T-cell (primary cell): Measurements from ENCODE around the gene SDCBP2. TPM values are rescaled to one million over a fixed set of nuclear protein-coding genes. Genes with fewer than 3 reads are reported as not detected.
A peak's percentile ranks its signal among the peaks of the same experiment; 100 is the strongest.

Experiments used
- ATAC-seq, 4 experiments: fragments of 200-7000 bp in 3 of 4; fragments of 150-1000 bp in 1 of 4; cut with Tn5 transposase; replicated peaks in 1 of 4; 1 replicate in 3 of 4; 2 replicates in 1 of 4; pipeline ENCODE4 v1.10.0; 2021; ENCODE audit warnings: moderate library complexity in 3 of 4, mild to moderate bottlenecking in 2 of 4, moderate number of reproducible peaks in 1 of 4
- CTCF ChIA-PET, 2 donors: fragments of 300-600 bp; sonication (Branson Sonifier 250); formaldehyde crosslinking; loops; one replicate each; lab custom pipeline; 2022; ENCODE audit warnings: antibody characterized with exemption in 2 of 2; lab: Charles Lee
- POLR2A ChIA-PET, 2 donors: fragments of 300-600 bp; sonication (Branson Sonifier 250); formaldehyde crosslinking; loops; one replicate each; lab custom pipeline; 2022; ENCODE audit warnings: antibody characterized with exemption in 2 of 2; lab: Charles Lee
- DNase-seq, 35 experiments: peaks; one replicate each; pipeline versions ENCODE4 v3.0.0 to v3.0.0-alpha.2; 2013 to 2023
- H3K27ac ChIP-seq: one replicate; pipeline ENCODE4 v1.5.1; 2013; ENCODE audit warnings: low read length
- H3K27me3 ChIP-seq, 2 experiments: replicated peaks in 1 of 2; 1 replicate in 1 of 2; 2 replicates in 1 of 2; pipeline versions ENCODE4 v1.6.1 to v1.7.0; 2013; ENCODE audit warnings: low read length in 1 of 2, mixed read lengths in 1 of 2; ENCODE audit not compliant: control insufficient read depth in 2 of 2, insufficient read depth in 2 of 2; ENCODE audit errors: extremely low read depth in 1 of 2
- H3K36me3 ChIP-seq, 2 donors: 1 replicate in 1 of 2; 2 replicates in 1 of 2; pipeline versions ENCODE4 v1.6.1 to v1.7.0; 2013; ENCODE audit warnings: low read length in 1 of 2; ENCODE audit not compliant: control insufficient read depth in 2 of 2, insufficient read depth in 1 of 2; ENCODE audit errors: extremely low read depth in 1 of 2
- H3K4me1 ChIP-seq, 2 experiments: 1 replicate in 1 of 2; 2 replicates in 1 of 2; pipeline versions ENCODE4 v1.6.1 to v1.7.0; 2013; ENCODE audit warnings: low read length in 2 of 2, mixed read lengths in 1 of 2; ENCODE audit not compliant: insufficient read depth in 2 of 2, control insufficient read depth in 1 of 2; ENCODE audit errors: extremely low read depth in 1 of 2
- H3K4me3 ChIP-seq, 2 donors: 1 replicate in 1 of 2; 2 replicates in 1 of 2; pipeline versions ENCODE4 v1.5.1 to v1.7.0; 2013; ENCODE audit warnings: mild to moderate bottlenecking in 2 of 2, low read length in 1 of 2, moderate library complexity in 1 of 2; ENCODE audit not compliant: control insufficient read depth in 1 of 2; ENCODE audit errors: extremely low read depth in 1 of 2
- H3K9me3 ChIP-seq: 2 replicates; pipeline ENCODE4 v1.7.0; 2013
- H3K27ac Mint-ChIP-seq, 2 donors: one replicate each; pipeline ENCODE4 v1.8.0; 2020 to 2021; ENCODE audit warnings: mild to moderate bottlenecking in 2 of 2, mixed read lengths in 2 of 2
- H3K27me3 Mint-ChIP-seq, 2 donors: one replicate each; pipeline ENCODE4 v1.8.0; 2021 to 2022; ENCODE audit warnings: mixed read lengths in 2 of 2
- H3K36me3 Mint-ChIP-seq: one replicate; pipeline ENCODE4 v1.8.0; 2021; ENCODE audit warnings: mixed read lengths
- H3K4me1 Mint-ChIP-seq, 3 donors: one replicate each; pipeline ENCODE4 v1.8.0; 2020 to 2022; ENCODE audit warnings: mixed read lengths in 3 of 3, mild to moderate bottlenecking in 1 of 3
- H3K4me3 Mint-ChIP-seq, 3 donors: one replicate each; pipeline ENCODE4 v1.8.0; 2020 to 2022; ENCODE audit warnings: mild to moderate bottlenecking in 3 of 3, mixed read lengths in 3 of 3, moderate library complexity in 3 of 3
- H3K9me3 Mint-ChIP-seq, 3 donors: one replicate each; pipeline ENCODE4 v1.8.0; 2020 to 2022; ENCODE audit warnings: mixed read lengths in 3 of 3
- WGBS: methylation state at CpG from one replicate; pipeline ENCODE4 v1.1.5; 2013; ENCODE audit warnings: missing lambda C conversion rate; ENCODE audit not compliant: insufficient coverage; 5-methylcytosine and 5-hydroxymethylcytosine counted together
- total RNA-seq, 35 experiments: library from RNA in 6 of 35; stranded (reverse) in 6 of 35; fragments of 120-200 nt in 1 of 35; gene quantifications; one replicate each; pipeline versions ENCODE4 v1.2.1 to v1.2.4 and lab custom pipeline; 2013 to 2026

The SDCBP2 gene
- total RNA-seq, 5 donors from 2014 or later (not counting 1 experiment from before 2014, with no cell fraction given), result 1.1 to 2.4 (median 2.2) TPM

- ATAC-seq, result no peak
- H3K9me3 Mint-ChIP-seq, result no peaks in the 10 kb centered on the region
- H3K4me3 Mint-ChIP-seq, result peak overlapping the region; percentile 82 to 86 (median 85)
- peaks cover 3% of the 10 kb centered on the region for H3K36me3 Mint-ChIP-seq
- Histone ChIP-seq H3K4me1 (peaks cover 8 to 44% of the 10 kb centered on the region in 2 experiments), H3K4me3 (no peak overlapping the region), H3K36me3 (peaks cover 0 to 3% of the 10 kb centered on the region in 2 donors), H3K27me3 (no peaks in the 10 kb centered on the region), H3K27ac (no peak overlapping the region), H3K9me3 (no peaks in the 10 kb centered on the region)
- peak overlapping the region; percentile 42 to 86 for H3K27ac Mint-ChIP-seq
- no peak for DNase-seq
- ChIA-PET CTCF (no interaction called here), POLR2A (no interaction called here)
- H3K4me1 Mint-ChIP-seq, result peaks cover 83 to 88% (median 86%) of the 10 kb centered on the region in 3 donors
- 100% methylated on average over 2 of the region's 3 CpGs for WGBS
- no peaks in the 10 kb centered on the region for H3K27me3 Mint-ChIP-seq
These were observed 61.0 kb downstream of the SDCBP2 start for GRCh38 chr20:1267809-1268374.

- DNase-seq (no peak), ATAC-seq (no peak)
- peaks cover 3% of the 10 kb centered on the region for H3K36me3 Mint-ChIP-seq
- H3K36me3 ChIP-seq, result peaks cover 0 to 3% of the 10 kb centered on the region in 2 donors
- ChIA-PET CTCF (interaction anchor here in 1 of 2 donors (0.6 kb wide), 1 partner anchor 149 kb away, joined by 3 read pairs; no protein-coding TSS in a partner anchor), POLR2A (interaction anchor here (0.6 to 0.7 kb wide), 2 partner anchors 16 to 57 kb away, joined by 3 read pairs; no protein-coding TSS in a partner anchor)
- no peak overlapping the region for H3K27ac ChIP-seq
- H3K4me3 ChIP-seq, result peak overlapping the region in 1 of 2 donors; percentile 58
- H3K4me1 Mint-ChIP-seq, result peaks cover 77 to 84% (median 79%) of the 10 kb centered on the region in 3 donors
- H3K27me3 ChIP-seq, result no peaks in the 10 kb centered on the region
- H3K9me3 ChIP-seq, result no peaks in the 10 kb centered on the region
- peak overlapping the region; percentile 82 to 86 (median 85) for H3K4me3 Mint-ChIP-seq
- WGBS, result 85% methylated on average over 2 of the region's 8 CpGs
- peaks cover 8 to 42% of the 10 kb centered on the region in 2 experiments for H3K4me1 ChIP-seq
- no peaks in the 10 kb centered on the region for H3K9me3 Mint-ChIP-seq
- H3K27ac Mint-ChIP-seq, result peak overlapping the region; percentile 42 to 63
- H3K27me3 Mint-ChIP-seq, result no peaks in the 10 kb centered on the region
These were observed 61.8 kb downstream of the SDCBP2 start for GRCh38 chr20:1267161-1267560.

- Histone ChIP-seq H3K27me3 (no peaks in the 10 kb centered on the region), H3K27ac (peak within 1 kb of the TSS; percentile 77), H3K4me1 (peaks cover 8 to 42% of the 10 kb centered on the region in 2 experiments), H3K36me3 (peaks cover 0 to 3% of the 10 kb centered on the region in 2 donors), H3K9me3 (no peaks in the 10 kb centered on the region), H3K4me3 (peak within 1 kb of the TSS; percentile 58 to 61)
- WGBS, result under 1% methylated on average over 48 of the region's 61 CpGs
- H3K27ac Mint-ChIP-seq, result peak within 1 kb of the TSS; percentile 96 to 98
- CTCF ChIA-PET, result interaction anchor here in 1 of 2 donors (0.6 to 1.1 kb wide), 3 partner anchors 12 to 148 kb away, joined by 3 read pairs; no protein-coding TSS in a partner anchor
- POLR2A ChIA-PET, result interaction anchor here in 1 of 2 donors (0.6 to 0.7 kb wide), 3 partner anchors 34 to 493 kb away, joined by 3 to 5 read pairs (median 4); no protein-coding TSS in a partner anchor
- ATAC-seq, result peak; percentile 91 to 93 (median 92)
- peak within 1 kb of the TSS; percentile 85 to 90 (median 86) for H3K4me3 Mint-ChIP-seq
- H3K9me3 Mint-ChIP-seq, result no peaks in the 10 kb centered on the region
- peak; percentile 44 to 84 (median 68) for DNase-seq
- H3K27me3 Mint-ChIP-seq, result no peaks in the 10 kb centered on the region
- H3K4me1 Mint-ChIP-seq, result peaks cover 70 to 76% (median 71%) of the 10 kb centered on the region in 3 donors
- H3K36me3 Mint-ChIP-seq, result peaks cover 3% of the 10 kb centered on the region
These were observed 62.6 kb downstream of the SDCBP2 start, which contains the start of gene SNPH for GRCh38 chr20:1266167-1266973. TSS of gene SNPH (plus strand) at chr20:1266294. CDS start at chr20:1296240, 29,946 bp downstream.

- Histone ChIP-seq H3K27me3 (peaks cover 0 to 1% of the 10 kb centered on the region in 2 experiments), H3K9me3 (no peaks in the 10 kb centered on the region), H3K4me1 (peaks cover 8 to 39% of the 10 kb centered on the region in 2 experiments), H3K36me3 (peaks cover 0 to 3% of the 10 kb centered on the region in 2 donors), H3K4me3 (peak overlapping the region; percentile 58 to 61), H3K27ac (peak overlapping the region; percentile 77)
- ATAC-seq (no peak), DNase-seq (no peak)
- Mint-ChIP-seq H3K27ac (peak overlapping the region; percentile 96 to 98), H3K4me1 (peaks cover 65 to 71% (median 66%) of the 10 kb centered on the region in 3 donors), H3K36me3 (peaks cover 3% of the 10 kb centered on the region), H3K4me3 (peak overlapping the region; percentile 85 to 90 (median 86)), H3K9me3 (no peaks in the 10 kb centered on the region), H3K27me3 (peaks cover 0 to 2% of the 10 kb centered on the region in 2 donors)
- ChIA-PET POLR2A (interaction anchor here in 1 of 2 donors (0.7 kb wide), 2 partner anchors 35 to 493 kb away, joined by 4 to 5 read pairs; no protein-coding TSS in a partner anchor), CTCF (interaction anchor here in 1 of 2 donors (0.9 to 1.1 kb wide), 2 partner anchors 12 to 39 kb away, joined by 3 read pairs; no protein-coding TSS in a partner anchor)
- WGBS, result no CpG with 5 or more reads among the region's 10 CpGs
These were observed 63.1 kb downstream of the SDCBP2 start for GRCh38 chr20:1265916-1266166.

GRCh38 chr20:1265226-1265915 lies 63.6 kb downstream of the SDCBP2 start:
- DNase-seq (no peak), ATAC-seq (no peak)
- no peaks in the 10 kb centered on the region for H3K9me3 ChIP-seq
- peak overlapping the region; percentile 77 for H3K27ac ChIP-seq
- peaks cover 62 to 66% (median 63%) of the 10 kb centered on the region in 3 donors for H3K4me1 Mint-ChIP-seq
- WGBS, result 60% methylated on average over 1 of the region's 4 CpGs
- peak overlapping the region; percentile 58 to 61 for H3K4me3 ChIP-seq
- CTCF ChIA-PET, result interaction anchor here in 1 of 2 donors (0.9 to 1.1 kb wide), 2 partner anchors 11 to 38 kb away, joined by 3 read pairs; no protein-coding TSS in a partner anchor
- peaks cover 8 to 37% of the 10 kb centered on the region in 2 experiments for H3K4me1 ChIP-seq
- POLR2A ChIA-PET, result no interaction called here
- no peaks in the 10 kb centered on the region for H3K9me3 Mint-ChIP-seq
- H3K27me3 Mint-ChIP-seq, result peaks cover 0 to 4% of the 10 kb centered on the region in 2 donors
- H3K4me3 Mint-ChIP-seq, result peak overlapping the region; percentile 85 to 90 (median 86)
- H3K27ac Mint-ChIP-seq, result peak overlapping the region; percentile 96 to 98
- H3K36me3 ChIP-seq, result peaks cover 0 to 3% of the 10 kb centered on the region in 2 donors
- H3K36me3 Mint-ChIP-seq, result peaks cover 3% of the 10 kb centered on the region
- H3K27me3 ChIP-seq, result peaks cover 0 to 2% of the 10 kb centered on the region in 2 experiments
